HG02840 (cell line): Measurements from ENCODE around the gene LAMA2.
"Not testable (repeated sequence)": the region's sequence is repeated elsewhere in the genome, so short reads cannot be mapped to it uniquely, and the experiment has no call there.

ENCODE experiments used
- ATAC-seq: cut with Tn5 transposase; IDR thresholded peaks from one replicate; pipeline ENCODE4 v1.9.1; 2021; ENCODE audit warnings: mild to moderate bottlenecking, moderate library complexity, moderate number of reproducible peaks; ENCODE audit not compliant: unreplicated experiment, low FRiP score

Gene LAMA2

DNA sequence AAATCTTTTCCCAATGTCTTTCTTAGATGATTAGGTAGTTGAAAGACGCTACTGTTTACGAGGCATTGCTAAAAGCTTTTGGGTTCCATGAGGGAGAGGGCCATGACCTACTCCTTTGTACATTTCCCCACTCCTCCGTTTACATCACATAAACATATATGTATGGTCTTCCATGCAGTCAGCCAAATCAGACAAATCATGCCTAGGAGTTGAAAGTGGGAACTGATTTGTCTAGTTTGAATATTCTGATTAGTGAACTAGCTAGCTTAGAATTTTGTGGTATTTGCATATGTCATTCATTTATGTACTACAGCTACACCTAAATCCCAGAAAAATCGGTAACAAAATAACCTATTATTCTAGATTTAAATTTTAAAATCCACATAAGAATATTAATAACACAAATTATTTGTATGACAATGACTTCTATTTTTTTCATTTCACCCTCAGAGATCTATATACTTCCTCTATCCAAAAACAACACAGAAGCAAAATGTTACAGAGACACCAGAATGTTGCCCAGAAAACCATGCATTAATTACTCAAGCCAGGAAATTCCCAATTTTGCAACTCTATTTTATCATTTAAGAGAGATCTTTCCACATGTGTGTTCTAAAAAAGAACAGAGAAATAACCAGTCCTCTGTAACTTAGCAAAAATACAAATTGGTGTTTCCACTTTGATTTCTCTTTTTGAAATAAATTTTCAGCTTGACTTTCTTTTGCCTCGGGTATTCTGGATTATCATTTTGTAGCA is 231.9 kb downstream of the LAMA2 start:
- no peak for ATAC-seq

DNA sequence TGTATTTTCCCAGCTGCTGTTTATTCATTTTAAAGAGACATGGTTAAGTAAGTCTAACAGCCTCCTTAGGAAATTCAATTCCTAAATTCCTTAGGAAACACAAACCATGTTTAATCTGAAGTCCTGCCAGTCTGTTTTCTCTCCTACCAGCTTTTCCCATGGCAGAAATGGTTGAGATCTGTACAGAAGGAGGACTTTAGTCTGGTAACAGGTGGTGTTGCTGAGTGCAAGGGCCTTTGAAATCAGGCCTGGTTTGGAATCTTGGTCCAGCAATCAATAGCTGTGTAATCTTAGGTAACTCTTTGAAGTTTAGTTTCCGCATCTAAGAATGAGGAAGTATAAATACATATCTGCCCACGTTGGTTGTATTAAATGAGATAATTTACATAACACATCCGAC is 232.5 kb downstream of the LAMA2 start:
- ATAC-seq: no peak

DNA sequence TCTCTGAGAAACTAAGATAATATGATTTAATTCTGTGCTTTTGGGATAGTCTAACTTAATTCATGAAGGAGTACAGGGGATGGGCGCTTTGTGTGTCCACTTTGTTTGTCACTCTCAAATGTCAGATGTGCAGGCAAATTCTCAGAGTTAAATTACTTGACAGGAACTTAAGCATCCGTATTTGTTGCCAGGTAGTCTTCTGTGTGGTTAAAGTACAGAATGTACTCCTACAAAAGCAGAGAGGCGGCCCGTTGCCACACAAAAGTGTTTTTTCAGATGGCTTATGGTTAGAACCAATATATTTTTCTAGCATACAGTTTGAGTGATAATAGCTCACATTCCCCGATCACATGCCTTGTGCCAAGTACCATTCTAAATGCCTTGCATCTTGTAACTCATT is 234.4 kb downstream of the LAMA2 start:
- no peak for ATAC-seq

DNA sequence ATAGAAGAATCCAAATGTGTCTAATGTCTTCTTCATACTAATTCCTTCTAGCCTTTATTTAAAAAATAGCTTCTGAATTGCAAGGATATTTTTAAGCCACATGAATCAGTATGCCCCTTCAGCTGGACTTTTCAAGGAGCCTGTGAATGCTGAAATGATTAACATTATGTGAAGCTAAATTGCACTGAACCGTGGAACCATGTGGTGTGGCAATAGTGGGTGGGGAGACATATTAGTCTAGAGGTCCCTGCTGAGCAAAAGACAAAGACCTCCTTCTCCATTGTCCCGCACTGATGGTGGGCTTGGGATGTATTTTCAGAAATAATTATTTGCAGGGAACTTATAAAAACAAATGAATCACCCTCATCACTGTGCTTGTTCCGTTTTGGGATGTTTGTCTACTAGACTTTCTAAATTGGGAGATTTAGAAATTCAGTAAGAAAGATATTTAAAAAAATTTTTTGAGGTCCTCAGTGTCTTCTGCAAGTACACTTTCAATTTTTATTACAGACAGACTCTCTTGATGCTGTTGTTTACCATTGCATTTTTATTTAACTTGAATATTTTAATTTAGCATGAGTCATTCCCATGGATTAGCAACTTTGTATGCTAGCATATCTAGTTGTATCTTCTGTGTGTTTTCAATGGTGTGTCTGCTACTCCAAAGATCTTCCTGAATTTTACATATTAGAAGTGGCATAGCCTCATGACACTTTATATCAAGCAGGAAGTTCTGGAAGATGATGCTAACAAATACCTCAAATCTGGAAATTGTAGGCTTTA is 238.1 kb downstream of the LAMA2 start:
- ATAC-seq: no peak

DNA sequence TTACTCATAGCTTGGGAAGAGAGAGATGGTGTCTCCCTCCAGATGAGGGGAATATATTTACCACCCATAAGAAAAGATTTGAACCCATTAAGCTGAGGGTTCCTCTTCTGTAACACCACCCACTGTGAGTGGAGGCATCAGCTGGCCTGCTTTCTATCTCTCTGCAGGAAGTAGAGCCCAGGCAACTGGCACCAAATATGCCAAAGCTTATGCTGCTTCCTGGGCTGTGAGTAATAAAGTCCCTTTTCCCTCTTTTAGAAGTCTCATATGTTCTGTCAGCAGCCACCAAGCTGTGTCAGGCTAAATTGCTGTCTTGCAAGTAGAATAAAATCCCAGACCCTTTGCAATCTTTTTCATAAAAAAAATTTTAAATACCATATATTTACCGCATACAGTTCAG is 241.4 kb downstream of the LAMA2 start:
- no peak for ATAC-seq

DNA sequence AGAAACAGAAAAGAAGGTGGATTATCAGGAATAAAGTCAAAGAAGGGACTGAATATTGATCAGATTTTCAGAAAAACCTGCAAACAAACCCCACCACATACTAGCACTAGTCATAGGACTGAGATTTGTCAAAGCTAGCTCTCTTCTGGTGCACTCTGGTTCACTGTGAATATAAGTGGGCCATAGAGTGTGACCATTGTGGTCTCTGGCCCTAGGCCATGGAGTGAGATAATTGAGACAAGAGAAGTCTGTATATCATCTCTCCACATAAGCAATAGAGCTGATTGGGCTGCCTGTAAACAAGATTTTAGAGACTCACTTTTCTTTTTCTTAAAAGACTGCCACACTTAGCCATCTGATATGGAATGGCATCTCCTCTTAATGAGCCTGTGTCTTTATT is 247.2 kb downstream of the LAMA2 start:
- ATAC-seq: no peak

DNA sequence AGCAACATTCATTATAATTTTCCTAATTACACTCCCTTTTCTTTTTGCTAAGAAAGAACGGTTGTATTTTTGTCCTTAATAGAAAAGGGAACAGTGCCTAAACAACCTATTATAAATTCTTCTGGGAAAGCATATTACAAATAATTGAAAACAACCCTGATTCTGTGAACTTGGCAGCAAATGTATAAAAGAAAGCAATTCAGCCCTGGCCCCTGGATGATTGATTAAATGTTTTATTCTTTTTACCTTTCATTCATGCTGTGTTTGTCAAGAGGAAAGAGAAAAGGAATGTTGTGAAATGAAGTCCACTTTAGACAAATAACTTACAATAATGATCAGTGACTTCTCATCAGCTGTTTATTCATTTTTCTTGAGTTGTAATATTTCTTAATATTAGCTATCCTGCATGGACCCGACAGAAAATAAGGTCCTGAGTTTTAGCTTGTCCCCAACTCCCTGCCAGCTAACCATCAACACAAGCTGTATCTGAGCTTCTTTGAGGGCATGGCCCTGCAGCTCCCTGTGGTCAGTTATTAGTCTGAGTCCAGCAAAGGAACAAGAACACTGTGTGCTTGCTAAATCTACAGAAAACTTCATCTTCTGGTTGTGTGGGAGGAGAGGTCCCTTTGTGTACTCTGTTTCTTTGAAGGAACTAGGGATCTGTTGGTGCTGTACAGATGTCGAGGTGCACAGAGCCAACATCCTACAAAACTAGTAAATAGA is 248.2 kb downstream of the LAMA2 start:
- ATAC-seq: no peak

DNA sequence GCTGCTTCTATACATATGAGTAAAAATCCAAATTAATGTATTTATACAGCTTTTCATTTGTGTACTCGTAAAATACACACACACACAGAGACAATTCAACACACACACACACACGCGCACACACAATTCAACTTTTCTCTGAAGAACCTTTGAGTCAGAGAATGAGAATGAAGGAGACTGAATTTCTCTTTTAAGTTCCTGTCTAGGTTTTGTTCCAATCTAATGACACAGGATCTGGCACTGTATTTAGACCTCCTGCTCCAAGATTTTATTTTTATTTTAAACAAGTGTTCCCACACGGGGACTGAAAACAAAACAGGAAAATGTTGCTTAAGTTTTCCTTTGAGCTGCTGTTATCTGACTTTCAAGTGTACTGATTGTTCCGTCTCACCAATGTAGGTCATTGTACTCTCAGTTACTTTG is 250.8 kb downstream of the LAMA2 start:
- ATAC-seq: no peak

DNA sequence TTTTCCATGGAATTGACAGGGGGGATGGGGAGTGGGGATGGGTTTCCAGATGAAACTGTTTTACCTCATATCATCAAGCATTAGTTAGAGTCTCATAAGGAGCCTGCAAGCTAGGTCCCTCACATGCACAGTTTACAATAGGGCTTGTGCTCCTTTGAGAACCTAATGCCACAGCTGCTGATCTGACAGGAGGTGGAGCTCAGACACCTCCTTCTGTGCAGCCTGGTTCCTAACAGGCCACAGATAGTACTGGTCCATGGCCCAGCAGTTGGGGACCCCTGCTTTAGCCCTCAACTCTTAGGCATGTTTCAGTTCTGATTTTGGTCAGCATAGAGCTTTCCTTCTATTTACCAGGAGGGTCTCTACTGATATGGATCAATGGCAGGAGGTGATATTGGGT is 251.6 kb downstream of the LAMA2 start:
- no peak for ATAC-seq

DNA sequence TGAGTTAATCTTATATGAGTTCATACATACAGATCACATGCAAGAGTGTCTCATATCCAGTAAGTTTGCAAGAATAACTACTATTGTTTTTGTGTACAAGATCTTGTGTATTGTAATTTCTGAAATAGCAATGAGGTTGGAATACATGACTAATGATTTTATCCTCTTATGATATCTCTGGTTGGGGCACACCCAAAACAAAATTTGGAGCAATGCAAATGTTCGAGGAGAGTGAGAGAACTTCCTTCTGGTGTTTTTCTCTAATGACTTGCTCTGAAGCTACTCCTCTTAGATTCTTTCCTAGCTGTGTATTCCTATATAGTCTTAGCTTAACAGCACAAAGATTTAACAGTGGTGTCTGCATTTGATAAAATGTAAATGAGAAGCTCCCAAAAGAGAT is 252.5 kb downstream of the LAMA2 start:
- ATAC-seq: no peak

DNA sequence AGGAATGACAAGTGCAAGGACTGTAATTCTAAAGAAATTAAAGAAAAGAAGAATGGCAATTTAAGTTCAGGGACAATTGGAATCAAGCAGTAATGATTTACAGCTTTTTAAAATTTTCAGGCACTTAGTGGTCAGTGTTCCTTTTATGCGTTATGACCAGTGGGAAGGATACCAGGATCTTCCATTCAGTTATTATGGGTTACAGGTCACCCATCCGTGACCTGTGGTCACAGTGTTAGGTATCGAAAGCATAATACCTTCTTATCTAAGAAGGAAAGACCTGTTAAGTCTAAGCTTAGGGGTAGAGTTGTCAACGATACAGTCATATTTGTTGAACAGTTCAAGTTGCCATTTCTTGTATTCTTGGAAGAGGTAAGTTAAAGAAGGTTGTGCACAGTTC is 253.8 kb downstream of the LAMA2 start:
- ATAC-seq: no peak

DNA sequence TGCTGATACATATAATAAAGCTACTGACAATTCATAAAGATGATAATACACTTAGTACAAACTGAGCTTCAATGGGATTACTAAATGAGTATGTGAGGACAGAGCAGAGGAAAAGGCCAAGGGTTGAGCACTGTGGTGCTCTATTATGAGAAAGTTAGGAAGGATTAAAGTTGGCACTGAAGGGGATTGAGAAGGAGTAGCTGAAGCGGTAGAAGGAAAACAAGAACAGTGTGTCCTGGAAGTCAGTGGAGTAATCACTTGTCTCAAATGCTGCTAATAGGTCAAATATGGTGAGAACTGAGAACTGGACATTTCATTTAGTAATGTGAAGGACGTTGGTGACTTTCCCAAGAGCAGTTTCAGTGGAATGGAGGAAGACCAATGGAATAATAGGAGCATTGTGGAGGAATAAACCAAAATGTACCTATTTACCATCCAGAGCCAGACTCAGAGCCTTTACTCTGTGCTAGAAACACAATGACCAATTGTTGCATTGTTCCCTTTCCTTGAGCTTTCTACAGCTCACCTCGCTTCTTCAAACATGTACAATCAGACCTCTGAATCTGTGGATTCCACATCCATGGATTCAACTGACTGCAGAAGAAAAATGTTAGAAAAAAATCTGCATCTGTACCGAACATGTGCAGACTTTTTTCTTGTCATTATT is 255.9 kb downstream of the LAMA2 start:
- no peak for ATAC-seq

DNA sequence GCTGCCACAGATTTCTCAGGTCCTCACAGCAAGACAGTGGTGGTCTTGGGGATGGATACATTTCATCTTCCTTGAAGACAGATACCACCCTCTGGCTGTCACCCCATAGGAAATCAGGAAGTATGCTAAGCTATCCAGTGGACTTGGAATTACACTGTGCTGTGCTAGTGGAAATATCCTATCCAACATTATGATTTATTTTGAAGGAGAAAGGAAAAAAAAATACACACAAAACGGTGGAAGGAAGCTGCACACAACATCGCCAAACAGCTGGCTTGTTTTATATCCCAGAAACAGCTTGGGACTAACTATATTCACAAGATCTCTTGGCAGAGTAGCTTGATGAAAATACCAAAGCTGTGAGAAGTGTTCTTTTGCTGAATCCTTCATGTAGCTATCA is 257.6 kb downstream of the LAMA2 start:
- ATAC-seq: no peak

DNA sequence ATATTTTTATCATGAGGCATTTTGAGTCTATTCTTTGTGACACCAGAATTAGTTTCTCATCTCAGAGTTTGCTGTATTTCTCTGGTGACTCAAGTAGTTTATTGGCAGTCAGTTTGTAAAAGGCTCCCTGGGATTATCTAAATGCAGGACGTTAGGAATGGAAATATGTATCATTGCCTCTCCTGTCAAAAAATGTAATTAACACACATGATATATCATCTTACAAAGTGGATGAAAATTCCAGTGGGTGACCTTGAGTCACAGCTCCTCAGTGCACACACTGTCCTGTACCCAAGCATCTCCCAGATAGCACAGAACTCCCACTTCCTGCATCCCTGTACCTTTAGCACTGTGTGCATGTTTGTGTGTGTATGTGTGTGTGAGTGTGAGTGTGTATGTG is 258.6 kb downstream of the LAMA2 start:
- ATAC-seq: no peak

DNA sequence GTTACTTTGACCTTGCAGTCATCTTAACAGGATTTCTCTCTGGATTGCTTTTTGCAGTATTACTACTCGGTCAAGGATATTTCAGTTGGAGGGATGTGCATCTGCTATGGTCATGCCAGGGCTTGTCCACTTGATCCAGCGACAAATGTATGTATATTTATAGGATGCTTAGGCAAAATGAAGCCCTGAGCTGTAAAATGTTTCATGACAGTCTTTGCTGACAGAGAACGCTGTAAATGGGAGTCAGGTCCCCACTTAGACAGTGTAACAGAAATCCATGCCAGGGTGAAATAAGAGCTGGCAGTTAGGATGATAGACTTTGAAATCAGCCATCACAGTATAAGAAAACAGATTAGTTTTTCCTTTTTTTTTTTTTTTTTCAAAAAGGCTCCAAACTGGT is 264.0 kb downstream of the LAMA2 start:
- no peak for ATAC-seq

DNA sequence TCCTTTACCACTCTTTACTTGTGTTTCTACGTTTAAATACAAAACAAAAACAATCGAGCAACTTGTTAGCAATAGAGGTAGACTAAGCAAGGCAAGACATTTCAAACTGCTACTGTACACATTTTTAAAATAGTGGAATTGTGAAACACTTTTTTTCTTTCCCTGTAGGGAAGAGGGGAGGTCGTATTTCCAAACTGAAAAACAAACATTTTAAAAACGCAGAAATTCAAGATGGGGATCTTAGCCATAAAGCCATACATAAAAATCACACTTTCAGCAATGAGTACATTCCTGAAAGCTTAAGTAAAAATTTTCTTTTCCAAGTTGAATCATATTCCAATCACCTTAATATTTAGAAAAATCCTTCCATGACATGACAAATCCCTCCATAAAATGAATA is 267.6 kb downstream of the LAMA2 start:
- no peak for ATAC-seq

DNA sequence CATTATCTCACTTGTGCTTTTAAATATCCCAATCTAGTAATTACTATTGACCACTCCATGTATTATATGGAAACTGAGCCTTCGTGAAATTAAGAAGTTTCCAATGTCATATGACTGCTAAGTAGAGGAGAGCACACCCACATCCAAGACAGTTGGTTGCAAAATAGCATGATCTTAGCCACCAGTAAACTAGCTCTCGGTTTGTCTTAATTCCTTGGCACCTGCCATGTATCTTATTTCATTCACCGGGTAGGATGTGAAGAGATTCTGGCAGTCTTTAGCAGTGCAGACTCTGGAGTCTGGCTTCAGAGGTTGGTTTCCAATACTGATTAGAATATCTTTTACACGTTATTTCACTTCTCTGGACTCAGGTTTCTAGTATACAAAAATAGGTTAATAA is 270.3 kb downstream of the LAMA2 start:
- ATAC-seq: no peak

DNA sequence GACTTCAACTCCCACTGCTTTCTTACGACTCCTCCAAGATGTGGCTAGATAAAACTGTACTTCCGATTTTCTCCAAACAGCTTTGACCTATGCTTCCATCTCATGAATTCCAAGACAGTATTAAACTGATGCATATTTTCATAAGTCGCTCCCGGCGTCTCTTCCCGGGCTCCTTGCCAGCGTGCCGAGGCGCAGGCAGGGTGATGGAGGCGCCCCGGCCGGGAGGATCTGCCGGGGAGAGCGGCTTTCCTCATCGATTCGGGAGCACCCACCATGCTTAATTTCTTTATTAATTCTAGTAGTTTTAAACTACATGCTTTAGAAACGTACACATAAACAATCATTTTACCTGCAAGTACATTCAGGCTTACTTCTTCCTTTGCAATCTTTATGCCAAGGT is 276.3 kb downstream of the LAMA2 start:
- not testable (repeated sequence) for ATAC-seq

DNA sequence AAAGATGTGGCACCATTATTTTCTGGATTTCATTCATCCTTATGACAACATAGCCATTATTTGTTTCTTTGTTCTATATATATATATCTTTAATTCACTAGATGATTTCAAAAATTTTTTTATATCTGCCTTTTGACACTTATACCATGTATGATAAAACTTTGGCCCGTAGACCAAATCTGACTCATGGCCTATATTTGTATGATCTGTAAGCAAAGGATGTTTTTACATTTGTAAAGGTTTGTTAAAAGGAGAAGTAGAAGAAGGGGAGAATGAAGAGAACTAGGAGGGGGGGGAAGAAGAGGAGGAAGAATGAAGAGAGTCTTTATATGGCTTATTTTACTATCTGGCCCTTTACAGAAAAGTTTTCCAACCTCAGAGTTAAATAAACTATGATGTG is 279.7 kb downstream of the LAMA2 start:
- ATAC-seq: no peak

DNA sequence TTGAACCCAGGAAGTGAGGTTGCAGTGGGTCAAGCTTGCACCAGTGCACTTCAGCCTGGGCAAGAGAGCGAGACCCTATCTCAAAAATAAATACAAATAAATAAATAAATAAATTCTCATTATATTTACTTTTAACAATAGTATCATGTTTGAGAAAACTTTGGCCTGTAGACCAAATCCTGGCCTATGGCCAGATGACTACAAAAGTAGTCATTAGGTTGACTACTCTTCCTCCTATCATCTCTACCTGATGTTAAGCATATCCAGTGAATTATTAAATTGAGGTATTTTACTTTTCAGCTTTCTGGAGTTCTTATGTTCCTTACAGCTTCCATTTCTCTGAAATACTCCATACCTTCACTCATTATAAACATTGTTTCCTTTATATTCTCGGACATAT is 280.6 kb downstream of the LAMA2 start:
- no peak for ATAC-seq

DNA sequence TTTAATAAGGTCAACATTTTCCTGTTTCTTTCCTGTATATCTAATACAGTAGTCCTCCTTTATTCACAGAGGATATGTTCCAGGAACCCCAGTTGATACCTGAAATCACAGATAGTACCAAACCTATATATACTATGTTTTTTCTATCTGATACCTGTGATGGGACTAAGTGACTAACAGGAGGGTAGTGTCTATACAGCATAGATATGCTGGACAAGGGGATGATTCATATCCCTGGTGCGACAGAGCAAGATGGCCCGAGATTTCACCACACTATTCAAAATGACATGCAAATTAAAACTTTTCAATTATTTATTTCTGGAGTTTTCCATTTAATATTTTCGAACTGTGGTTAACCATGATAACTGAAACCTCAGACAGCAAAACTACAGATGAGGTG is 281.1 kb downstream of the LAMA2 start:
- no peak for ATAC-seq
